PC-3 (cell line): ENCODE measurements around the gene CPNE7.

Experiments used
- EZH2 ChIP-seq: fragments of 300-600 bp; sonication (generic); IDR thresholded peaks from one replicate; pipeline ENCODE4 v1.6.1; 2017; ENCODE audit warnings: antibody characterized with exemption, mild to moderate bottlenecking, low read length; ENCODE audit not compliant: unreplicated experiment
- EZH2phosphoT487 ChIP-seq: fragments of 300-600 bp; sonication (generic); IDR thresholded peaks from 2 replicates; pipeline ENCODE4 v1.6.1; 2018; ENCODE audit warnings: mild to moderate bottlenecking, antibody characterized with exemption, low read length, borderline replicate concordance
- TF ChIP-seq, protein P1 (sequence below): fragments of 300-600 bp; sonication (generic); conservative IDR thresholded peaks from 2 replicates; pipeline ENCODE4 v1.5.1; 2017; ENCODE audit warnings: antibody characterized with exemption, low read depth, mild to moderate bottlenecking, low read length

GRCh38 chr16:89555780-89556179, 19.8 kb upstream of the CPNE7 start:
- TF ChIP-seq, protein P1, sequence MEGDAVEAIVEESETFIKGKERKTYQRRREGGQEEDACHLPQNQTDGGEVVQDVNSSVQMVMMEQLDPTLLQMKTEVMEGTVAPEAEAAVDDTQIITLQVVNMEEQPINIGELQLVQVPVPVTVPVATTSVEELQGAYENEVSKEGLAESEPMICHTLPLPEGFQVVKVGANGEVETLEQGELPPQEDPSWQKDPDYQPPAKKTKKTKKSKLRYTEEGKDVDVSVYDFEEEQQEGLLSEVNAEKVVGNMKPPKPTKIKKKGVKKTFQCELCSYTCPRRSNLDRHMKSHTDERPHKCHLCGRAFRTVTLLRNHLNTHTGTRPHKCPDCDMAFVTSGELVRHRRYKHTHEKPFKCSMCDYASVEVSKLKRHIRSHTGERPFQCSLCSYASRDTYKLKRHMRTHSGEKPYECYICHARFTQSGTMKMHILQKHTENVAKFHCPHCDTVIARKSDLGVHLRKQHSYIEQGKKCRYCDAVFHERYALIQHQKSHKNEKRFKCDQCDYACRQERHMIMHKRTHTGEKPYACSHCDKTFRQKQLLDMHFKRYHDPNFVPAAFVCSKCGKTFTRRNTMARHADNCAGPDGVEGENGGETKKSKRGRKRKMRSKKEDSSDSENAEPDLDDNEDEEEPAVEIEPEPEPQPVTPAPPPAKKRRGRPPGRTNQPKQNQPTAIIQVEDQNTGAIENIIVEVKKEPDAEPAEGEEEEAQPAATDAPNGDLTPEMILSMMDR = no peak
- TF ChIP-seq EZH2phosphoT487 (no peak), EZH2 (no peak)
